ELR (cell line): ENCODE data around the gene SHISA9.
A peak's percentile ranks its signal among the peaks of the same experiment; 100 is the strongest.

Experiments used
- DNase-seq: peaks from one replicate; pipeline ENCODE4 v3.0.0-alpha.2; 2015; ENCODE audit warnings: low read depth

Gene SHISA9

GRCh38 chr16:12951976-12952375, 50.6 kb downstream of the SHISA9 start:
- DNase-seq = no peak

- DNase-seq = no peak
Measured at GRCh38 chr16:12958366-12958765, 57.0 kb downstream of the SHISA9 start.

GRCh38 chr16:12959072-12959471, 57.7 kb downstream of the SHISA9 start:
- no peak for DNase-seq

- no peak for DNase-seq
Measured at GRCh38 chr16:12961626-12962025, 60.2 kb downstream of the SHISA9 start.

GRCh38 chr16:12964461-12964860, 63.1 kb downstream of the SHISA9 start:
- DNase-seq = no peak

GRCh38 chr16:12965274-12965804, 63.9 kb downstream of the SHISA9 start:
- no peak for DNase-seq

- DNase-seq = peak; percentile 8
Measured at GRCh38 chr16:12971241-12971640, 69.8 kb downstream of the SHISA9 start.

- no peak for DNase-seq
Measured at GRCh38 chr16:12972246-12972645, 70.8 kb downstream of the SHISA9 start.

- DNase-seq = no peak
Measured at GRCh38 chr16:12975766-12976165, 74.4 kb downstream of the SHISA9 start.

DNA sequence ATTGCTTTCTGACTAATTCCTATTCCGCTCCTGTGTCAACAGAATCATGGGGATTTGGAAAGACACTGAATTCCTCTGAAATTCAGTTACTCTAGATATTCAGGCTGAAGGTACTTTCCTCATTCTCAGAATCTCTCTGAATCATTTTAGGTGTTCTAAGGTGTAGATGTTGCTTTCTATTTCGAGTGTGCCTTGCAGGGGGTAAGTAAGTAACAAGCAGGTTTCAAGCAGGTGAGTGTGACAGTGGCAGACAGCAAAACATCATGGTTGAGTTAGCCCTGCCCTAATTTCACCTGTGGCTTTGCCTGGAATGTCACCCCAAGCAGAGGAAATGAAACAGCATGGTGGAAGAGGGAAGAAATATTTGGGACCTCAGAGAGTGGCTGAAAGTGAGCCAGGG, 75.1 kb downstream of the SHISA9 start:
- DNase-seq = no peak

- DNase-seq = no peak
Measured at GRCh38 chr16:12976936-12977335, 75.5 kb downstream of the SHISA9 start.

GRCh38 chr16:12985516-12985915, 84.1 kb downstream of the SHISA9 start:
- no peak for DNase-seq

DNA sequence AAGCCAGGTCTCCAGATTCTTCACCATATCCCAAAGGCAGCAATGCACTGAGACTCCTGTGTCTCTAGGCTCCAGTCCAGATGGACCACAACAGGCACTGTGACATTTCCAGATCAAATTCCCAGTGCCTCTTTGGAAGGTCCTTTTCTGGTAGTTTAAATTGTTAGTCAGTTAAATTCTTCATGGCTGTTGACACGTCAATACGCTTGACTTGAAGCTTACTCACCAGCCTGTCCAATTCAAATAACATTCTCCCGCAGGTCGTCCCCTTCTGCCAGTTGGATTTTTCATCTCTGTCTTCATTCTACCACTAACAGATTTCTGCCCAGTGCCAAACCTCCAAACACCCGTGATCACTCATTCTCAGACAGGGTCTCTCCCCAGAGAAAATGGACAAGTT, 86.7 kb downstream of the SHISA9 start:
- DNase-seq = no peak

DNA sequence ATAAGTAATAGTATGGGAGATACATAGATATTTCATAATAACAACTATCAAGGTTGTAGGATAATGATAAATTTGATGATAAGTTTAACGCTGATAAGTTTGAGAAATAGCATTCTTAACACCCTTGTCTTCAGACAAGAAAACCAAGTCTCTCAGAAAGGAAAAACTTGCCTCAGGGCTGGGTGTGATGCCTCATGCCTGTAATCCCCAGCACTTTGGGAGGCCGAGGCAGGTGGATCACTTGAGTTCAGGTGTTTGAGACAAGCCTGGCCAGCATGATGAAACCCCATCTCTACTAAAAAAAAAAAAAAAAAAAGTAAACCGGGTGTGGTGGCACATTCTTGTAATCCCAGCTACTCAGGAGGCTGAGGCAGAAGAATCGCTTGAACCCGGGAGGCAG, 90.7 kb downstream of the SHISA9 start:
- no peak for DNase-seq

- DNase-seq = no peak
Measured at GRCh38 chr16:12994402-12994801, 93.0 kb downstream of the SHISA9 start.

GRCh38 chr16:12995721-12996372, 94.4 kb downstream of the SHISA9 start:
- DNase-seq = no peak

GRCh38 chr16:12998361-12999085, 97.1 kb downstream of the SHISA9 start:
- no peak for DNase-seq

- no peak for DNase-seq
Measured at GRCh38 chr16:12999368-12999767, 98.0 kb downstream of the SHISA9 start.

DNA sequence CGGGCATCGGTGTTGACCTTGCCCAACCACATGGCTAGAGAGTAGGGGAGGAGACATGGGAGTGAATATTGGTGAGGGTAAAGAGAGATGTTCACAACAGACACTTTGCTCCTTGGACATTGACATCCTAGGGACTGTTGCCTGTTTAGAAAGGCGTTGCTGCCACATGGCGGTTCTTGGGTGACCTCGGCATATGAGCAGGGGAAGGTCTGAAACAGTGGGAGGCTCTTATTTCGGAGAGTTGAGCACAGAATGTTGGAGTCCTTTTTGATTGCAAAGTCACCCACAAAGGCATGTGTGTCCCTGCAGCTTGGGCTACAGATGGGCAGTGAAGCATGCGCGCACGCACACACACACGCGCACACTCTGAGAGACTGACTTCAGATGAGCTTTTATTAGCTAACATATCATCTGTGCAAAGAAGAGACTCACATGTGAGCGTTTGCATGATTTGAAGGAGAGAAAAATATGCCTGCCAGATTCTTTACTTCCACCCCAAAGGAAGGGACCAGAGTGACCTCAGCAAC, 104.4 kb downstream of the SHISA9 start:
- DNase-seq = no peak

GRCh38 chr16:13012601-13013000, 111.2 kb downstream of the SHISA9 start:
- DNase-seq = no peak

GRCh38 chr16:13013043-13013442, 111.6 kb downstream of the SHISA9 start:
- no peak for DNase-seq

DNA sequence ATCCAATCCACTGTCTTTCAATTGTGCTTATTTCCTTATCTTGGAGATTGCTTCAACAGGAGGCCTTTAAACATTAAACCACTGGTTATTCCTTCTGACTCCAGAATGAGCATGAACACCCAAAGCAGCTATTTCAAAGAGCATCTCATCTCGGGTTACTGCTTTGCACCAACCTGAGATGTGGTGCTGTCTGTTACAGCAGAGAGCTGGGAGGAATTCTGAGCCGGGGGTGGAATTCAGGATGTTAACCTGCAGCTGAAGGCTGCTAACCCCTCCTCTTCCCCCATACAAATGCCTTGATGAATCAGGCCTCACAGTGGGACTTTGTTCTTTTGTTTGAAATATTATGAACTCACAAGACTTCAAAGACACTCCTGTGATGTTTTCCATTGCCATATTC, 113.1 kb downstream of the SHISA9 start:
- no peak for DNase-seq

DNA sequence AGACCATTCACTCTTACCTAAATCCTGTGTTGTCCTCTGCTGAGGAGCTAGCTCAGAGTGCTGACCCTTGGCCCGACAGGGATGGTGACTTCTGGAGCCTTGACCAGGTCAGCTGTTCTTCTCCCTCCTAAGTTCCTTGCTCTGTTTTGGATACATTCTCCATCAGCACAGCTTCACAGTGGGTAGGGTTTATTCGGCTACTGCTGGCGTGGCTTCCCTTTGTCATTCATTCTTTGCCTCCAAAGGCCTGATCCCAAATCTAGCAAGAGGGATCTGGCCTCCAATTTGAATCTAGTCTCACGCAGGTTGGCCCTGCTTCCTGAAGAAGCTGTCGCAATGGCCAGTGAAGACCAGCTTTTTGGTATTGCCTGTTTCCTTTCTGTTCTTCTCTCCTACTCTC, 116.6 kb downstream of the SHISA9 start:
- DNase-seq = no peak
